HepG2 (cell line): ENCODE results near the gene MORC4. TPM values are rescaled to one million over a fixed set of nuclear protein-coding genes. Genes with fewer than 3 reads are reported as not detected.

Experiments
- HMGA1 ChIP-seq: sonication (generic); formaldehyde crosslinking; conservative IDR thresholded peaks from 2 replicates; pipeline ENCODE4 v1.4.0; 2020; ENCODE audit warnings: missing genetic modification reagents
- HNRNPH1 ChIP-seq: fragments of 200-400 bp; formaldehyde crosslinking; optimal IDR thresholded peaks from 2 replicates; pipeline ENCODE3; 2017; ENCODE audit warnings: mild to moderate bottlenecking, low read depth, low read length
- IRX3 ChIP-seq: sonication (generic); formaldehyde crosslinking; IDR thresholded peaks from 2 replicates; pipeline ENCODE4 v1.8.1; 2023; ENCODE audit warnings: mild to moderate bottlenecking, low read depth, missing genetic modification reagents, borderline replicate concordance
- ISL2 ChIP-seq: sonication (generic); formaldehyde crosslinking; IDR thresholded peaks from 2 replicates; pipeline ENCODE4 v1.5.0; 2020; ENCODE audit warnings: missing genetic modification reagents
- NR2F2 ChIP-seq: IDR thresholded peaks from 2 replicates; pipeline ENCODE4 v1.6.1; 2012; ENCODE audit warnings: low read depth, inconsistent platforms, borderline replicate concordance
- RERE ChIP-seq: IDR thresholded peaks from 2 replicates; pipeline ENCODE4 v1.6.1; 2016; ENCODE audit warnings: low read depth, missing genetic modification reagents, missing compliant biosample characterization
- SP1 ChIP-seq, 2 experiments: fragments of 450-650 bp in 1 of 2; sonication (generic) in 1 of 2; formaldehyde crosslinking in 1 of 2; IDR thresholded peaks; 2 replicates each; pipeline versions ENCODE4 v1.4.0 to v1.6.1; 2016 to 2020; ENCODE audit warnings: missing genetic modification reagents in 1 of 2
- XRCC5 ChIP-seq: fragments of 200-400 bp; formaldehyde crosslinking; optimal IDR thresholded peaks from 2 replicates; pipeline ENCODE3; 2017; ENCODE audit warnings: mild to moderate bottlenecking, low read length
- ZNF136 ChIP-seq: sonication (generic); formaldehyde crosslinking; IDR thresholded peaks from 2 replicates; pipeline ENCODE4 v1.8.1; 2022; ENCODE audit warnings: low read depth, mild to moderate bottlenecking, moderate library complexity, missing genetic modification reagents
- ZNF264 ChIP-seq: sonication (generic); formaldehyde crosslinking; IDR thresholded peaks from 2 replicates; pipeline ENCODE4 v1.4.0; 2020; ENCODE audit warnings: missing genetic modification reagents
- ZNF484 ChIP-seq: sonication (generic); formaldehyde crosslinking; IDR thresholded peaks from 2 replicates; pipeline ENCODE4 v1.5.1; 2020; ENCODE audit warnings: mild to moderate bottlenecking, low read depth, missing genetic modification reagents, borderline replicate concordance
- ZNF678 ChIP-seq: sonication (generic); formaldehyde crosslinking; IDR thresholded peaks from 2 replicates; pipeline ENCODE4 v1.4.0; 2020; ENCODE audit warnings: mild to moderate bottlenecking, missing genetic modification reagents
- ZNF768 ChIP-seq: sonication (generic); formaldehyde crosslinking; IDR thresholded peaks from 2 replicates; pipeline ENCODE4 v1.4.0; 2020; ENCODE audit warnings: missing genetic modification reagents
- ZNF780A ChIP-seq: sonication (generic); formaldehyde crosslinking; IDR thresholded peaks from 2 replicates; pipeline ENCODE4 v1.8.0; 2022; ENCODE audit warnings: mild to moderate bottlenecking, missing genetic modification reagents, moderate library complexity
- polyA plus RNA-seq, 8 experiments: library from polyadenylated mRNA; depleted of rRNA in 3 of 8; stranded (reverse) in 7 of 8; unstranded in 1 of 8; fragments of >200 nt; fragmentation: Illumina TruSeq in 4 of 8; extraction: Trizol in 4 of 8; gene quantifications; 2 replicates each; pipeline versions ENCODE4 v1.2.1 to v1.2.3, GENCODE V29; 2011 to 2016; ENCODE audit warnings: low read depth in 4 of 8, missing spikeins in 1 of 8, mixed read lengths in 1 of 8; ENCODE audit not compliant: insufficient read depth in 1 of 8
- total RNA-seq, 5 experiments: library from RNA; depleted of rRNA; stranded (reverse); fragments of >200 nt; fragmentation: Illumina TruSeq; extraction: Trizol; gene quantifications; 2 replicates each; pipeline ENCODE4 v1.2.3, GENCODE V29; 2016; ENCODE audit warnings: low read depth in 1 of 5
- TF ChIP-seq, protein P1 (sequence below): sonication (generic); formaldehyde crosslinking; conservative IDR thresholded peaks from 2 replicates; pipeline ENCODE4 v1.8.0; 2022; ENCODE audit warnings: mild to moderate bottlenecking, moderate library complexity, missing genetic modification reagents
- TF ChIP-seq, protein P2 (sequence below): sonication (generic); formaldehyde crosslinking; IDR thresholded peaks from 2 replicates; pipeline ENCODE4 v1.4.0; 2020; ENCODE audit warnings: missing genetic modification reagents
- TF ChIP-seq, protein P3 (sequence below): sonication (generic); formaldehyde crosslinking; IDR thresholded peaks from 2 replicates; pipeline ENCODE4 v1.8.0; 2022; ENCODE audit warnings: mild to moderate bottlenecking, missing genetic modification reagents
- TF ChIP-seq, protein P4 (sequence below): sonication (generic); formaldehyde crosslinking; IDR thresholded peaks from 2 replicates; pipeline ENCODE4 v1.4.0; 2020; ENCODE audit warnings: missing genetic modification reagents, low read depth, mild to moderate bottlenecking, borderline replicate concordance

Gene MORC4
- total and polyA plus RNA-seq, 2 of the 13 experiments (the other 11 are each of a cell fraction or from before 2014, with no cell fraction given), result 7.3 to 17.6 TPM

GRCh38 chrX:106933538-106933961 lies 66.5 kb downstream of the MORC4 start (continued):
- no peak for TF ChIP-seq RERE (CRISPR knock-in tag)
- no peak for TF ChIP-seq XRCC5
- no peak for TF ChIP-seq HMGA1
- TF ChIP-seq, protein P1, sequence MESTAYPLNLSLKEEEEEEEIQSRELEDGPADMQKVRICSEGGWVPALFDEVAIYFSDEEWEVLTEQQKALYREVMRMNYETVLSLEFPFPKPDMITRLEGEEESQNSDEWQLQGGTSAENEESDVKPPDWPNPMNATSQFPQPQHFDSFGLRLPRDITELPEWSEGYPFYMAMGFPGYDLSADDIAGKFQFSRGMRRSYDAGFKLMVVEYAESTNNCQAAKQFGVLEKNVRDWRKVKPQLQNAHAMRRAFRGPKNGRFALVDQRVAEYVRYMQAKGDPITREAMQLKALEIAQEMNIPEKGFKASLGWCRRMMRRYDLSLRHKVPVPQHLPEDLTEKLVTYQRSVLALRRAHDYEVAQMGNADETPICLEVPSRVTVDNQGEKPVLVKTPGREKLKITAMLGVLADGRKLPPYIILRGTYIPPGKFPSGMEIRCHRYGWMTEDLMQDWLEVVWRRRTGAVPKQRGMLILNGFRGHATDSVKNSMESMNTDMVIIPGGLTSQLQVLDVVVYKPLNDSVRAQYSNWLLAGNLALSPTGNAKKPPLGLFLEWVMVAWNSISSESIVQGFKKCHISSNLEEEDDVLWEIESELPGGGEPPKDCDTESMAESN (CRISPR knock-in tag), result no peak
- peak; percentile 73 for TF ChIP-seq ISL2 (CRISPR knock-in tag)
- TF ChIP-seq IRX3 (CRISPR knock-in tag), result no peak
- TF ChIP-seq ZNF780A (CRISPR knock-in tag), result no peak
- no peak; the same call in 1 of the 2 replicates for TF ChIP-seq ZNF768 (CRISPR knock-in tag)
- TF ChIP-seq ZNF484 (CRISPR knock-in tag), result no peak
- TF ChIP-seq, protein P2, sequence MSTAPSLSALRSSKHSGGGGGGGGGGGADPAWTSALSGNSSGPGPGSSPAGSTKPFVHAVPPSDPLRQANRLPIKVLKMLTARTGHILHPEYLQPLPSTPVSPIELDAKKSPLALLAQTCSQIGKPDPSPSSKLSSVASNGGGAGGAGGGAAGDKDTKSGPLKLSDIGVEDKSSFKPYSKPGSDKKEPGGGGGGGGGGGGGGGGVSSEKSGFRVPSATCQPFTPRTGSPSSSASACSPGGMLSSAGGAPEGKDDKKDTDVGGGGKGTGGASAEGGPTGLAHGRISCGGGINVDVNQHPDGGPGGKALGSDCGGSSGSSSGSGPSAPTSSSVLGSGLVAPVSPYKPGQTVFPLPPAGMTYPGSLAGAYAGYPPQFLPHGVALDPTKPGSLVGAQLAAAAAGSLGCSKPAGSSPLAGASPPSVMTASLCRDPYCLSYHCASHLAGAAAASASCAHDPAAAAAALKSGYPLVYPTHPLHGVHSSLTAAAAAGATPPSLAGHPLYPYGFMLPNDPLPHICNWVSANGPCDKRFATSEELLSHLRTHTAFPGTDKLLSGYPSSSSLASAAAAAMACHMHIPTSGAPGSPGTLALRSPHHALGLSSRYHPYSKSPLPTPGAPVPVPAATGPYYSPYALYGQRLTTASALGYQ (CRISPR knock-in tag), result no peak; the same call in 1 of the 2 replicates
- TF ChIP-seq HNRNPH1, result no peak
- TF ChIP-seq ZNF678 (CRISPR knock-in tag), result no peak
- no peak for TF ChIP-seq ZNF264
- peak; percentile 64; the same call in 1 of the 2 replicates for TF ChIP-seq NR2F2
- TF ChIP-seq ZNF136 (CRISPR knock-in tag), result no peak
- no peak for TF ChIP-seq SP1 (IDR thresholded peaks at IDR 0.05)
- no peak for TF ChIP-seq SP1 (CRISPR knock-in tag; IDR thresholded peaks at IDR 0.05)
- TF ChIP-seq, protein P3, sequence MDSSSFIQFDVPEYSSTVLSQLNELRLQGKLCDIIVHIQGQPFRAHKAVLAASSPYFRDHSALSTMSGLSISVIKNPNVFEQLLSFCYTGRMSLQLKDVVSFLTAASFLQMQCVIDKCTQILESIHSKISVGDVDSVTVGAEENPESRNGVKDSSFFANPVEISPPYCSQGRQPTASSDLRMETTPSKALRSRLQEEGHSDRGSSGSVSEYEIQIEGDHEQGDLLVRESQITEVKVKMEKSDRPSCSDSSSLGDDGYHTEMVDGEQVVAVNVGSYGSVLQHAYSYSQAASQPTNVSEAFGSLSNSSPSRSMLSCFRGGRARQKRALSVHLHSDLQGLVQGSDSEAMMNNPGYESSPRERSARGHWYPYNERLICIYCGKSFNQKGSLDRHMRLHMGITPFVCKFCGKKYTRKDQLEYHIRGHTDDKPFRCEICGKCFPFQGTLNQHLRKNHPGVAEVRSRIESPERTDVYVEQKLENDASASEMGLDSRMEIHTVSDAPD (CRISPR knock-in tag), result no peak
- TF ChIP-seq, protein P4, sequence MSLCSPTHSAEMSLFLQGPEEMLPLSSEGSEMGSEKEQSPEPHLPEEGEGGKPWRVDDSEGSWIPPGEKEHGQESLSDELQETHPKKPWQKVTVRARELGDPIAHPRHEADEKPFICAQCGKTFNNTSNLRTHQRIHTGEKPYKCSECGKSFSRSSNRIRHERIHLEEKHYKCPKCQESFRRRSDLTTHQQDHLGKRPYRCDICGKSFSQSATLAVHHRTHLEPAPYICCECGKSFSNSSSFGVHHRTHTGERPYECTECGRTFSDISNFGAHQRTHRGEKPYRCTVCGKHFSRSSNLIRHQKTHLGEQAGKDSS, result no peak
